HG02571 (cell line): ENCODE data around the gene UBXN1.
"Not testable (repeated sequence)": the region's sequence is repeated elsewhere in the genome, so short reads cannot be mapped to it uniquely, and the experiment has no call there.

ENCODE experiments used
- ATAC-seq: cut with Tn5 transposase; IDR thresholded peaks from one replicate; pipeline ENCODE4 v1.9.1; 2021; ENCODE audit warnings: mild to moderate bottlenecking, moderate library complexity; ENCODE audit not compliant: unreplicated experiment

The UBXN1 gene

GRCh38 chr11:62709247-62710000 lies 30.6 kb upstream of the UBXN1 start:
- peak; percentile 67 for ATAC-seq

- no peak for ATAC-seq
These were observed 29.9 kb upstream of the UBXN1 start for GRCh38 chr11:62708793-62709192.

DNA sequence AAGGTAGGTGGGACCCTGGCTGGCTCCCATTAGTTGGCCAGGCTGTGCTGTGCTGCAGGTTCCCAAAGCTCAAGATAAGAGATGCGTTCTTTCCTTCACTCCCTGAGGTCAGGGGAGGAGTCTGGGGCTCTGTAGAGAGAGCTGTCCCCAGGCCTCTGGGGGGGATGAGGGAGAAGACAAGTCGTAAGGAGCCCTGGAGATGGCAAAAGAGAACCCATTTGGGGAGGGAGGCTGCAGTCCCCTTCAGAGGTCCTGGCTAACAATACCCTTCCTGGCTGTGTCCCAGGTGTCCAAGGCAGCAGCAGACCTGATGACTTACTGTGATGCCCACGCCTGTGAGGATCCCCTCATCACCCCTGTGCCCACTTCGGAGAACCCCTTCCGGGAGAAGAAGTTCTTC lies 29.5 kb upstream of the UBXN1 start:
- no peak for ATAC-seq

DNA sequence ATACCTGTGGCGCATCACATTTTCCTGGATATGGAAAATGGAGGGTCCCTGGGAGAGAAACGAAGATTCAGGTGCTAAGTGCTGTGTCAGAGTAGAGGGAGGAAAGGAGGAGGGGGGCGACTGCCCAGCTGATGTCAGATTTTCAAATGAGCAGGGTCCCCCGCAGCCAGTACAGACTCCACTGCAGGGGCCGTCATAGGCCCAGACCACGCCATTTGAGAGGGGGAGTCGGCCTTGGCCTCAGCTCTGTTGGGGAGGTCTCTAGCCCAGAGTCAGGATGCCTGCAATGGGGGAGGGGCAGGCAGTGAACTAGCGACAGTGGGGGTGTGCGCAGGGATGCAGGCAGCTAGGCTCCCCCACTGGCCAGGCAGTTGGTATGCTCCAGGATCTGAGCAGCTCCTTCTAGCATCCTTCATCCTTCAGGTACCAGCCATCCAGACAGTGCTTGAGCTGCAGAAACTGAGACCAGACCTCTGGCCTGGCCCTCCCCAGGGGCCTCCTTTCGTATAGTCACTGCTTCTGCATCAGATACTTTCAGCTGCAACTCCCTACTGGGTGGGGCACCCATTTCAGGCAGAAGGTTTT lies 28.5 kb upstream of the UBXN1 start, which contains the start of the genes BSCL2 and GNG3:
Gene BSCL2, minus strand, starts transcription at position 148 of the 585 bp plus-strand sequence. CDS start 229 bp downstream, outside the sequence.
Gene GNG3, plus strand, starts transcription at position 400 of the 585 bp plus-strand sequence. CDS start 620 bp downstream, outside the sequence.
- ATAC-seq, result no peak

GRCh38 chr11:62706850-62707247 lies 28.0 kb upstream of the UBXN1 start:
- ATAC-seq, result no peak

DNA sequence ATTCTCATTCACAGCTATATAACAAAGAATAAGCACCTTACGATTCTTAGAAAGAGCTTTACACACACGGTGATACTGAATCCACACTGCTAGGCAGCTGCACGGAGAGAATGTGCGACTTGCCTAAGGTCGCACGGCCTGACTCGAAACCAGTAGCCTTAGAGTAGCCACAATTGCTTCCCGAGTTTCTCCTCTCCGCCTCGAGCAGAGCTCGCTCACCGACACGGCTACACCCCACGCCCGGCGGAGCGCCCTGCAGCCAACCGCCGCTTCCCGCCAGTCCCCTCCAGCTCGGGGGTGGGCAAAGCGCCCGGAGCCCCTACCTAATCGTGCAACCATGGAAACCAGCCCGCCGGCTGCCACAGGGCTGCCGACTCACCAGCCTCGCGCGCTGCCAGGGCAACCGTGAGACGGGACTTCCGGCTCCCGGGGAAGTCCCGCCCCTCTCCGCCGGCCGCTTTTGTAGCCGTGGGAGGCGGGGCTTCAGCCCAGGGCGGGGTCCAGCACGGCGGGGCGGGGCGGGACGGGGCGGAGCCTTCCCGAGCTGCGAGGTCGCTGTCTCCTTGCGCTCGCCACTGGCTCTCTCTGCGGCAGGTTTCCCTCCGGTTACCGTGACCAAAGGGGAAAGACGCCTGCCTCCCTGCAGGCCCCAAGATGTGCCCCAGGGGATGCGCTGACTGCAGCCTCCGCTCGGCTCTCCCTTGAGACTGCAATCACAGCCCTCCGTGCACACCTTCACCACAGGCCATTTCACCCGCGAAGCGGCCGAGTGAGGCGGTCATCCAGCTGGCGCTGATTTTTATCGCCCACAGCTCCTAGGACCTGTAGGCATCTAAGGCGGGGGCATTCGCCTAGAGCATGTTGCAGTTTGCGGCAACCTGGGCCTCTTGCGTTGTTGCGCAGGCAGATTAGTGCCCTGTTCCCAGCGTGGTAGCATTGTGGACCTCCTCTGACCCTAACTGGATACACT lies 27.3 kb upstream of the UBXN1 start:
- ATAC-seq, result peak; percentile 53

DNA sequence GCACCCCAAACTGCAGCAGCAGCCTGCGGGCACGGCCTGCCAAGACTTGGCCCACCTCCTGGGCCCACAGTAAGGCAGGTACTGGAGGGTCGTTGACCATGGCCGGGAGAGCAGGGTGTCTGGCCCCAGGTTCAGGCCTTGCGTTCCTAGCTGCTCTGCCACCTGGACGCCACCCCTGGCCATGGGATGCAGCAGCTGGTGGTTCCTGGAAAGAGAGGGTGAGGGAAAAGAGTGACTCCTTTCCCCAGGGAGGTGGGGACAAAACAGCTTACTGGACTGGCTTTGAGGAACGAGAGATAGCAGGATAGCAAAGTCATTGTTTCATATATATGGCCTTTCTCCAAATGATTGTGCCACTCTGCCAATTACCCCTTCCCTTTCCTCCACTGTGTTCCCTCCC lies 26.5 kb upstream of the UBXN1 start:
- no peak for ATAC-seq

DNA sequence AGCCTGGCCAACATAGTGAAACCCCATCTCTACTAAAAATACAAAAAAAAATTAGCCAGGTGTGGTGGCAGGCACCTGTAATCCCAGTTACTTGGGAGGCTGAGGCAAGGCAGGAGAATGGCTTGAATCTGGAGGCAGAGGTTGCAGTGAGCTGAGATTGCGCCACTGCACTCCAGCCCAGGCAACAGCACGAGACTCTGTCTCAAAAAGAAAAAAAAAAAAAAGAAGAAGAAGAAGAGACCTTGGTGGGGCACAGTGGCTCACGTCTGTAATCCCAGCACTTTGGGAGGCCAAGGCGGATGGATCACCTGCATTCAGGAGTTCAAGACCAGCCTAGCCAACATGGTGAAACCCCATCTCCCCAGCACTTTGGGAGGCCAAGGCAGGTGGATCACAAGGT lies 25.0 kb upstream of the UBXN1 start:
- ATAC-seq, result not testable (repeated sequence)

GRCh38 chr11:62702246-62702645 lies 23.4 kb upstream of the UBXN1 start:
- ATAC-seq, result no peak

- no peak for ATAC-seq
These were observed 15.7 kb upstream of the UBXN1 start for GRCh38 chr11:62694455-62695167.

DNA sequence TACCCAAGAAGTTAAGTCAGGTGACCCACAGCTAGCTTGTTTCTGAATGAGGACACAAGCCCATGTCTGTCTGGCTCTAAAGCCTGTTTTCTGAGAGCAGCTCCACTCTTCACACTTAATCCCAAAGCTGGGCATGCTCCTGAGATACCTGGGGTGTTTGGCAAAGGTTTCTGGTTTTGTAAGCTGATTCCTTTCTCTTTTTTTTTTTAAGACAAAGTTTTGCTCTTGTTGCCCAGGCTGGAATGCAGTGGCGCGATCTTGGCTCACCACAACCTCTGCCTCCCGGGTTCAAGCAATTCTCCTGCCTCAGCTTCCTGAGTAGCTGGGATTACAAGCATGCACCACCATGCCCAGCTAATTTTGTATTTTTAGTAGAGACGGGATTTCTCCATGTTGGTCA lies 14.8 kb upstream of the UBXN1 start:
- ATAC-seq, result not testable (repeated sequence)

GRCh38 chr11:62689421-62690183 lies 10.7 kb upstream of the UBXN1 start, which contains the start of gene LRRN4CL:
Gene LRRN4CL (minus strand): TSS chr11:62689530. CDS start chr11:62688508, 1,022 bp downstream.
- ATAC-seq, result no peak

- no peak for ATAC-seq
These were observed 9.6 kb upstream of the UBXN1 start for GRCh38 chr11:62688491-62688890.

- ATAC-seq, result no peak
These were observed 8.9 kb upstream of the UBXN1 start for GRCh38 chr11:62687508-62688396.

DNA sequence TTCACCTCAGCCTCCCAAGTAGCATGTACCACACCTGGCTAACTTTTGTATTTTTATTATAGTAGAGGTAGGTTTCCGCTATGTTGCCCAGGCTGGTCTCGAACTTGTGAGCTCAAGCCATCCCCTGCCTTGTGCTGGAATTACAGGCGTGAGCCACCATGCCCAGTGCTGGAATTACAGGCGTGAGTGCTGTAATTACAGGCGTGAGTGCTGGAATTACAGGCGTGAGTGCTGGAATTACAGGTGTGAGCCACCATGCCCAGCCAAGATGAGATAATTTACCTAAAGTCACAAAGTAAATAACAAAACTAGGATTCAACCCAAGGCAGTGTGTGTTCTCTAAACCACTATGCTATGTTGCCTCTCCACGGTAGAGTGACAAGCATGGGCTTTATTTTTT lies 3.6 kb upstream of the UBXN1 start:
- ATAC-seq, result no peak

GRCh38 chr11:62680825-62681240 lies 2.0 kb upstream of the UBXN1 start:
- ATAC-seq, result peak; percentile 56

DNA sequence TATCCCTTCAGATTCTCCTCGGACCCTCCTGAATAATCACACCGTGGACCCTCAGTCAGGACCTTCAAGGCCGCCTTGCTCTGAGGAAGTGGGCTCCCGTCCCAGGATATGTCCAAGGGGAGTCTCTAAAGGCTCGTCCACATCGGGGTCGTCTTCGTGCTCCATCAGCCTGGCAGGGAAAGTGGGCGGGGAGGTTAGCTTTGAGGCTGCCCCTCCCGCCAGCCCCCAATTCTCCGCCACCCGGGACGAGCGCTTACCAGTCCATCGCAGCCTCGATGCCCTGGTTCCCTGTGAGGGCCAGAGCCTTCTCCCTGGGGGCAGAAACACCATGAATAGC lies 472 bp downstream of the UBXN1 start:
- no peak for ATAC-seq

DNA sequence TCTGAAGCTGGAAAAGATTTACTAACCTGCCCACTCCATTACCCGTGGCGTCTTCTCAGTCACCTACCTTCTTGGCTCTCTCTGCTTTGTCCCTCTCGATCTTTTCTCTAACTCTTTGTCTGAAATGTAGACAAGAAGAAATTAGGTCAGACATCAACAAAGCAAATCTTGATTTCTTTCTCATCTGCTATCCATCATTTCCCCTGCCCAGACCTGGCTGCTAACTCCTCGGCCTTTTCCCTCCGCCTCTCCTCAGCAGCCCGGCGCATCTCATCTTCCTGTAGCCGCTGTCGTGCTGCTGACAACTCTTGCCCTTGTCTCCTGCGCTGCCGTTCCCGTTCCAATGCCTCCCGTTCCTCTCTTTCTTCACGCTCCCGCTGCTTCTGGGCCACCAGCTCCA lies 1.2 kb downstream of the UBXN1 start:
- ATAC-seq, result no peak

- no peak for ATAC-seq
These were observed 1.7 kb downstream of the UBXN1 start for GRCh38 chr11:62677156-62677555.
